Activated T-cell treated with anti-CD3 and anti-CD28 coated beads for 24 hours (primary cell): ENCODE measurements around the gene SLPI.

Source experiments
- DNase-seq: peaks from one replicate; pipeline ENCODE4 v3.0.0-alpha.2; 2020; ENCODE audit warnings: low read depth

SLPI gene

DNA sequence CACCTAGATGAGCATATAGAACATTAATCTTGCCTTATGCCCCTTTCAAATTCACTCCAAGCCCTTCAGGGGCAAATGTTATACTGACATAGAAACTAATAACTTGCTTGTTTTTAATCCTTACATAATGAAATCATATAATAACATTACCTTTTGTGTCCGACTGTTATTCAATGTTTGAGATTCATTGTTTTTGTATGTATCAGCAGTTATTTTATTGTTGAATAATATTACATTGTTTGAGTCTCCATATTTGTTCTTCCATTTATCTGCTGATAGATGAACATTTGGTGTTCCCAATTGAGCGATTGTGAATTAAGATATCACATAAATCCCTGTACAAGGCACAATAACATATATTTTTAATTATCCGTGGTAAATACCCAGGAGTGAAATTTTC, 41.5 kb downstream of the SLPI start:
- DNase-seq, result no peak

DNA sequence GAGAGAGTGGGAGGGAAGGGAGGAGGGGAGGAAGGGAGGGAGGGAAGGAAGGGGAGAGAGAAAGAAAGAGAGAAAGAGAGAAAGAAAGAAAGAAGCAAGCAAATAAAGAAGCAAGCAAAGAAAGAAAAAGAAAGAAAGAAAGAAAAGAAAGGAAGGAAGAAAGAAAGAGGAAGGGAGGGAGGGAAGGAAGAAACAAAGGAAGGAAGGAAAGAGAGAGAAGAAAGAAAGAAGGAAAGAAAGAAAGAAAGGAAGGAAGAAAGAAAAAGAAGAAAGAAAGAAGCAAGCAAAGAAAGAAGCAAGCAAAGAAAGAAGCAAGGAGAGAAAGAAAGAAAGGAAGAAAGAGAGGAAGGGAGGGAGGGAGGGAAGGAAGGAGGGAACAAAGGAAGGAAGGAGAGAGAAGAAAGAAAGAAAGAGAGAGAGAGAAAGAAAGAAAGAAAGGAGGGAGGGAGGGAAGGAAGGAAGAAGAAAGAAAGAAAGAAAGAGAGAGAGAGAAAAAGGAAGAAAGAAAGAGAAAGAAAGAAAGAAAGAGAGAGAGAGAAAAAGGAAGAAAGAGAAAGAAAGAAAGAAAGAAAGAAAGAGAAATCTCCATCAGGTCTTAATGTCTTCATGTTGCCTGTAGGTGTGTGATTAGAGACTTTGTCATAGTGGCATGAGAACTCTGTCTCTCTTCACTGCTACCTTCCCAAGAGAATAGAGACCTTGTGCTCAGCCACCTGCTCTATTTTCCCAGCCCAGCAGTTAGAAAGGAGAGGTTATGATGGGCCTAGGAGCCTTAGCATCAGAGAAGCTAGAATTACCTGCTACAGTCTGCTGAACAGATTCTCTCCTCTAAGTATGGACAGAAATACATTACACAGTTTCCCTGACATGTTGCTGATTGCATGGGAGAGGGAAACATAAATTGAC, 42.5 kb downstream of the SLPI start:
- DNase-seq, result no peak

DNA sequence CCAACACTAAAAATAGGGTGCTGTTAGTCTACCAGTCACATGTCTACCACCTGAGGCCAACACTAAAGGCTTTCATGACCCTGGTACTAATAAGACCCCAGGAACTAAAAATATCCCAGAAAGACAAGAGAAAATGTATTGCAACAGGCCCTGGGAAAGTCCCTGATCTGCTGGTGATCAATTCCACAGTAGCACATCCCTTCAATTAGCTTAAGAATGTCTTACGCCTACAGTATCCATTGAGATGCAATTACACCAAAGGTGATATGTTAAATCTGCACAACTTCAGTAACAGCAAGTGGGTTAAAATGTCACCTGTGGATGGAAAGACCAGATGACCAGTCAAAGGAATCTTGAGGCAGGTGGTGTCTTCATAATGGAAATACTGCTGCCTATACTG, 44.4 kb downstream of the SLPI start:
- no peak for DNase-seq

DNA sequence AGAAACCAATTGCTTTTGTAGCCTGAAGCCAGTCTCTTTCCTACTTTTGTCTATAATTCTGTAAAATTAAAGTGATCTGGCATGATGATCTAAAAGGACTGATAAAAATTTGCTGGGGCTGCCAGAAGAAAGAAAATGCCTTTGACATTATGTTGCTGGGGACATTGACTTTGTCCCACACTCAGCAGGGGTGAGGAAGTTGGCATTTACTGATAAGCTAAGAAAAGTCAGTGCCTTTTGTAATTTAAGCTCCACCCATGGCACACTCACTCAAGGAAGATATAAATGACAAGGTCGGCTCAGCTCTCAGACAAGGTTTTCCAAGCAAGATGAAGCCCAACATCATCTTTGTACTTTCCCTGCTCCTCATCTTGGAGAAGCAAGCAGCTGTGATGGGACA, 47.6 kb downstream of the SLPI start, which contains the start of gene SEMG1:
Gene SEMG1 (plus strand): TSS at position 309 of the 400 bp plus-strand sequence. CDS start 21 bp downstream, at position 330.
- DNase-seq, result no peak
